ENCODE measurements around the gene LENG1. TPM values are rescaled to one million over a fixed set of nuclear protein-coding genes. Genes with fewer than 3 reads are reported as not detected.

Gene LENG1
- total RNA-seq, 2 experiments from 2014 or later, result 3.3 to 4.0 TPM

GRCh38 chr19:54152267-54152666 is 7.3 kb downstream of the LENG1 start:
- POLR2A ChIA-PET, result interaction anchor here (0.9 to 2.7 kb wide), 3 partner anchors 9 to 14 kb away, joined by 3 to 10 read pairs (median 5); no protein-coding TSS in a partner anchor
- no peak overlapping the region for H3K27ac Mint-ChIP-seq

GRCh38 chr19:54151362-54152035 is 8.0 kb downstream of the LENG1 start:
- Mint-ChIP-seq H3K27ac (no peak overlapping the region), H3K36me3 (ENCODE audit: low read depth) (peaks cover 56% of the 10 kb centered on the region), H3K9me3 (no peaks in the 10 kb centered on the region), H3K4me1 (ENCODE audit: low read depth) (peaks cover 22% of the 10 kb centered on the region), H3K27me3 (no peaks in the 10 kb centered on the region), H3K4me3 (no peak overlapping the region)
- intact Hi-C loops (cut with micrococcal nuclease), result no loop called here
- DNase-seq, result no peak
- no peak for ATAC-seq
- CTCF ChIA-PET, result interaction anchor here (1.5 kb wide), 1 partner anchor 114 kb away, joined by 3 read pairs; no protein-coding TSS in a partner anchor
- no peak for TF ChIP-seq CTCF (IDR thresholded peaks at IDR 0.05)
- POLR2A ChIA-PET, result interaction anchor here (0.6 to 2.7 kb wide), 5 partner anchors 7 to 53 kb away, joined by 3 to 10 read pairs (median 3); no protein-coding TSS in a partner anchor

More at GRCh38 chr19:54152267-54152666, 7.3 kb downstream of the LENG1 start:
- intact Hi-C loops (cut with micrococcal nuclease), result no loop called here
- no peak for TF ChIP-seq CTCF (IDR thresholded peaks at IDR 0.05)
- no peak for ATAC-seq
- CTCF ChIA-PET, result no interaction called here
- no peak overlapping the region for H3K4me3 Mint-ChIP-seq
- H3K9me3 Mint-ChIP-seq, result no peaks in the 10 kb centered on the region
- no peaks in the 10 kb centered on the region for H3K27me3 Mint-ChIP-seq
- H3K36me3 Mint-ChIP-seq (ENCODE audit: low read depth), result peaks cover 48% of the 10 kb centered on the region
- peaks cover 25% of the 10 kb centered on the region for H3K4me1 Mint-ChIP-seq (ENCODE audit: low read depth)
- DNase-seq, result no peak

GRCh38 chr19:54149021-54149812 is 10.3 kb downstream of the LENG1 start:
- H3K9me3 Mint-ChIP-seq, result no peaks in the 10 kb centered on the region
- H3K36me3 Mint-ChIP-seq (ENCODE audit: low read depth), result peaks cover 57% of the 10 kb centered on the region
- intact Hi-C loops (cut with micrococcal nuclease), result no loop called here
- H3K27ac Mint-ChIP-seq, result no peak overlapping the region
- H3K4me3 Mint-ChIP-seq, result no peak overlapping the region
- DNase-seq (no peak), ATAC-seq (no peak)
- ChIA-PET CTCF (interaction anchor here (1.2 kb wide), 1 partner anchor 12 kb away, joined by 3 read pairs; the partner anchor contains the start of gene CNOT3), POLR2A (interaction anchor here (1.0 to 1.7 kb wide), 3 partner anchors 9 to 40 kb away, joined by 3 to 5 read pairs (median 4); partner anchors contain the start of genes CNOT3 and MBOAT7)
- no peaks in the 10 kb centered on the region for H3K27me3 Mint-ChIP-seq
- H3K4me1 Mint-ChIP-seq (ENCODE audit: low read depth), result peaks cover 10% of the 10 kb centered on the region
- TF ChIP-seq CTCF (IDR thresholded peaks at IDR 0.05), result no peak

GRCh38 chr19:54148158-54148557 is 11.4 kb downstream of the LENG1 start:
- Mint-ChIP-seq H3K9me3 (no peaks in the 10 kb centered on the region), H3K27ac (no peak overlapping the region), H3K4me1 (ENCODE audit: low read depth) (no peaks in the 10 kb centered on the region), H3K4me3 (no peak overlapping the region), H3K36me3 (ENCODE audit: low read depth) (peaks cover 51% of the 10 kb centered on the region), H3K27me3 (no peaks in the 10 kb centered on the region)
- TF ChIP-seq CTCF (IDR thresholded peaks at IDR 0.05), result no peak
- DNase-seq, result no peak
- POLR2A ChIA-PET, result interaction anchor here (0.9 to 1.7 kb wide), 4 partner anchors 8 to 53 kb away, joined by 3 to 4 read pairs (median 3); partner anchors contain the start of genes CNOT3, PRPF31, RPS9 and TFPT
- ATAC-seq, result no peak
- CTCF ChIA-PET, result no interaction called here
- intact Hi-C loops (cut with micrococcal nuclease), result no loop called here
